ENCODE results near the gene WDR86.

GRCh38 chr7:151387161-151388006 lies 22.5 kb downstream of the WDR86 start:
- TF ChIP-seq POLR2A (IDR thresholded peaks at IDR 0.05; ENCODE audit: low read depth, low read length) (no peak), POLR2AphosphoS5 (IDR thresholded peaks at IDR 0.05; ENCODE audit: low read depth, low read length) (no peak)
